CD4-positive, CD25-positive, alpha-beta regulatory T cell (primary cell): Measurements from ENCODE around the gene GIMAP8. TPM values are rescaled to one million over a fixed set of nuclear protein-coding genes. Genes with fewer than 3 reads are reported as not detected.
"Not testable (repeated sequence)": the region's sequence is repeated elsewhere in the genome, so short reads cannot be mapped to it uniquely, and the experiment has no call there.

ENCODE experiments used
- ATAC-seq, 2 donors: fragments of 150-1000 bp; cut with Tn5 transposase; one replicate each; pipeline ENCODE4 v1.10.0; 2021; ENCODE audit warnings: low read depth in 2 of 2, moderate number of reproducible peaks in 2 of 2, moderate library complexity in 1 of 2
- DNase-seq, 3 donors: peaks; one replicate each; pipeline versions ENCODE4 v3.0.0 to v3.0.0-alpha.2; 2012 to 2022; ENCODE audit warnings: mixed read lengths in 1 of 3
- H3K27ac ChIP-seq: one replicate; pipeline ENCODE4 v1.7.0; 2013; ENCODE audit warnings: mild to moderate bottlenecking, low read length; ENCODE audit not compliant: insufficient read depth, poor library complexity, severe bottlenecking
- H3K27me3 ChIP-seq: one replicate; pipeline ENCODE4 v1.7.0; 2013; ENCODE audit warnings: low read length; ENCODE audit not compliant: control insufficient read depth, insufficient read depth
- H3K36me3 ChIP-seq: one replicate; pipeline ENCODE4 v1.7.0; 2013; ENCODE audit warnings: mild to moderate bottlenecking, low read length, moderate library complexity; ENCODE audit not compliant: control insufficient read depth, insufficient read depth
- H3K4me1 ChIP-seq: 2 replicates; pipeline ENCODE4 v1.7.0; 2013; ENCODE audit warnings: mild to moderate bottlenecking, low read length; ENCODE audit not compliant: insufficient read depth, control insufficient read depth, poor library complexity, severe bottlenecking
- H3K4me3 ChIP-seq: one replicate; pipeline ENCODE4 v1.7.0; 2013; ENCODE audit warnings: low read depth, mild to moderate bottlenecking, low read length, moderate library complexity
- H3K9me3 ChIP-seq, 2 experiments: 1 replicate in 1 of 2; 2 replicates in 1 of 2; pipeline ENCODE4 v1.7.0; 2013; ENCODE audit warnings: low read length in 2 of 2, mild to moderate bottlenecking in 1 of 2, moderate library complexity in 1 of 2; ENCODE audit not compliant: control insufficient read depth in 2 of 2
- H3K27ac Mint-ChIP-seq, 3 donors: one replicate each; pipeline ENCODE4 v1.8.0; 2020 to 2022; ENCODE audit warnings: mild to moderate bottlenecking in 3 of 3, mixed read lengths in 3 of 3, moderate library complexity in 2 of 3
- H3K27me3 Mint-ChIP-seq: one replicate; pipeline ENCODE4 v1.8.0; 2022; ENCODE audit warnings: mild to moderate bottlenecking, mixed read lengths
- H3K36me3 Mint-ChIP-seq: one replicate; pipeline ENCODE4 v1.8.0; 2020; ENCODE audit warnings: mixed read lengths
- H3K4me1 Mint-ChIP-seq, 4 donors: one replicate each; pipeline ENCODE4 v1.8.0; 2020 to 2022; ENCODE audit warnings: mixed read lengths in 4 of 4, mild to moderate bottlenecking in 1 of 4
- H3K4me3 Mint-ChIP-seq, 4 donors: one replicate each; pipeline ENCODE4 v1.8.0; 2020 to 2022; ENCODE audit warnings: mild to moderate bottlenecking in 4 of 4, mixed read lengths in 4 of 4, moderate library complexity in 3 of 4
- H3K9me3 Mint-ChIP-seq, 7 donors: one replicate each; pipeline ENCODE4 v1.8.0; 2020 to 2022; ENCODE audit warnings: mixed read lengths in 7 of 7, mild to moderate bottlenecking in 3 of 7, moderate library complexity in 2 of 7
- polyA plus RNA-seq, 4 donors: library from polyadenylated mRNA; unstranded; fragments of 300-500 nt; fragmentation: Illumina TruSeq; gene quantifications; one replicate each; pipeline ENCODE4 v1.2.3, GENCODE V29; 2021
- total RNA-seq: library from RNA; stranded (reverse); gene quantifications from one replicate; pipeline ENCODE4 v1.2.3, GENCODE V29; 2022

GIMAP8 gene
- total and polyA plus RNA-seq, 5 donors from 2014 or later: 8.0 to 30.8 (median 15.1) TPM

DNA sequence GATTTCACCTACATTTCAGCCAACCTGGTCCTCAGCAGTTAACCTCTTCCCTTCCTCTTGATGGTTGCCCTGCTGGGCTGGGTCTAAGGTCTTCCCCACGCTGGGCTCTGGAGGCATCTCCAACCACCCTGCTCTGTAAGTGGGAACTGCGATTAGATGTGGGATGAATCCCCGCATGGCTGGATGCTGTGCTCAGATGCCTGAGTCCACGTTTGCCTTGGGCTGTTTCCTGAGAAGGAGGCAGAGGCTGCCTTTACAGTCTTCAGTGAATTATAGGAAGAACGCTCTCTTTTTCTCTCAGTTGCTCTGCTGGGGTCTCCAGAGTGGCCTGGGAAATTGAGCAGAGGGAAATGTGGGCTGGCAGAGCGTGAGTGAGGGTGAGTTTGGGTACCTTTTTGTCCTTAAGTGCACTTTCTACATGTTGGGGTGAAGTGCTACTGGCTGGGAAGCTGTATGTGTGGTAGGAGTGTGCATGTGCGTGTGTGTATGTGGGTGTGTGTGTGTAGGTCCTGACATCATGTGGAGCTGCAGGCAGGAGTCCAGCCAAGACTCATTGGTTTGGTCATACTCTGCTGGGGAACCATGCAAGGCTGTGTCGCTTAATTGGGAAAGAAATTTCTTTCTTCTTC is 1.5 kb downstream of the GIMAP8 start:
- H3K4me3 ChIP-seq: peak overlapping the region; percentile 99
- H3K27me3 ChIP-seq: no peaks in the 10 kb centered on the region
- peak overlapping the region; percentile 78 for H3K27ac ChIP-seq
- peak overlapping the region; percentile 96 to 99 (median 97) for H3K4me3 Mint-ChIP-seq
- peaks cover 58% of the 10 kb centered on the region for H3K4me1 ChIP-seq
- peak overlapping the region; percentile 86 to 99 (median 95) for H3K27ac Mint-ChIP-seq
- peaks cover 0 to 10% of the 10 kb centered on the region in 2 experiments for H3K9me3 ChIP-seq
- no peaks in the 10 kb centered on the region for H3K27me3 Mint-ChIP-seq
- peaks cover 5 to 72% (median 52%) of the 10 kb centered on the region in 4 donors for H3K4me1 Mint-ChIP-seq
- peaks cover 29% of the 10 kb centered on the region for H3K36me3 Mint-ChIP-seq
- peaks cover 10% of the 10 kb centered on the region for H3K36me3 ChIP-seq
- DNase-seq (peak in 2 of 3 donors; percentile 17 to 59), ATAC-seq (no peak)
- H3K9me3 Mint-ChIP-seq: peaks cover 0 to 13% (median 4%) of the 10 kb centered on the region in 7 donors

DNA sequence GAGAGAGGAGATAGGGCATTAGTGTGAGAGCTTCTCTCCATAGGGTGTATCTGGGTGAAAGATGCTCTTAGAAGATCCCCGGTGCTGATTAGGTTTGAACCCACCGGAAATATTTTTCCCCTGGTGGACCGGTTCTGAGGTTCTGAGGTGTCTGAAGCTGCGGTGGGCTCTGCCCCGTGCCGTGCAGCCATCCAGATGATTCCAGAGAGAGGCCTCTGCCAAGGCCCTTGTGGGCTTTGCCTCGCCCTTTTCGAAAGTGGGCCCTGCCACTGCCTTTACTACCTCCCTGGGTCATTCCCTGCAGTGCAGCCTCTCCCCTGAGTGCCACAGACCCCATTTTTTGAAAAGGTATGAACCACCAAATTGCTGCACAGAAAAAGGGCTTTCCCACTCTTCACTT is 2.8 kb downstream of the GIMAP8 start:
- H3K9me3 Mint-ChIP-seq: peaks cover 3 to 16% (median 4%) of the 10 kb centered on the region in 7 donors
- no peaks in the 10 kb centered on the region for H3K27me3 Mint-ChIP-seq
- H3K4me1 ChIP-seq: peaks cover 55% of the 10 kb centered on the region
- H3K27ac Mint-ChIP-seq: peak overlapping the region; percentile 86 to 96 (median 88)
- peaks cover 41% of the 10 kb centered on the region for H3K36me3 Mint-ChIP-seq
- H3K4me3 ChIP-seq: peak overlapping the region; percentile 88
- peak overlapping the region; percentile 41 for H3K27ac ChIP-seq
- peak in 1 of 3 donors; percentile 4 for DNase-seq
- H3K9me3 ChIP-seq: peaks cover 0 to 10% of the 10 kb centered on the region in 2 experiments
- peaks cover 5 to 79% (median 57%) of the 10 kb centered on the region in 4 donors for H3K4me1 Mint-ChIP-seq
- peaks cover 14% of the 10 kb centered on the region for H3K36me3 ChIP-seq
- peak overlapping the region; percentile 90 to 96 (median 92) for H3K4me3 Mint-ChIP-seq
- H3K27me3 ChIP-seq: no peaks in the 10 kb centered on the region
- ATAC-seq: no peak

DNA sequence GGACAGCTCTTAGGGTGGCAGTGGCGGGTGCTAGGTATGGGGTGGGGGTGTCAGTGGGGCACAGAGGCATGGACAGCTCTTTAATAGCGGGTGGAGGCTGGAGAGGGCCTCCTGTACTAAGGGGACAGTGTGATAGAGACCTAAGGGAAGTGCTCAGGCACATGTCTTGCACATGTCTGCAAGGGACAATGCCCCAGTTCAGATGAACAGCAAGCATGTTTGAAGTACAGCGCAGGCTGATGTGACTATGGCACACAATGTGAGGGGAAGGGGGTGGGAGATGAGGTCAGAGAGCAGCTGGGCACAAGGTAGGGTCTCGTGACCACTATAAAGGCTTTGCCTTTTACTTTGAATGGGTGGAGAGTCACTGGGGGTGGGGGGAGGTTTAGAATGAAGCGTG is 3.5 kb downstream of the GIMAP8 start:
- Histone ChIP-seq H3K4me1 (peaks cover 48% of the 10 kb centered on the region), H3K27ac (peak overlapping the region; percentile 41), H3K36me3 (peaks cover 18% of the 10 kb centered on the region), H3K9me3 (peaks cover 0 to 10% of the 10 kb centered on the region in 2 experiments), H3K4me3 (peak overlapping the region; percentile 22), H3K27me3 (no peaks in the 10 kb centered on the region)
- ATAC-seq (no peak), DNase-seq (no peak)
- Mint-ChIP-seq H3K4me3 (peak overlapping the region; percentile 90 to 96 (median 92)), H3K36me3 (peaks cover 47% of the 10 kb centered on the region), H3K27me3 (no peaks in the 10 kb centered on the region), H3K4me1 (peaks cover 0 to 76% (median 53%) of the 10 kb centered on the region in 4 donors), H3K9me3 (peaks cover 3 to 16% (median 4%) of the 10 kb centered on the region in 7 donors), H3K27ac (peak overlapping the region; percentile 86 to 96 (median 88))

DNA sequence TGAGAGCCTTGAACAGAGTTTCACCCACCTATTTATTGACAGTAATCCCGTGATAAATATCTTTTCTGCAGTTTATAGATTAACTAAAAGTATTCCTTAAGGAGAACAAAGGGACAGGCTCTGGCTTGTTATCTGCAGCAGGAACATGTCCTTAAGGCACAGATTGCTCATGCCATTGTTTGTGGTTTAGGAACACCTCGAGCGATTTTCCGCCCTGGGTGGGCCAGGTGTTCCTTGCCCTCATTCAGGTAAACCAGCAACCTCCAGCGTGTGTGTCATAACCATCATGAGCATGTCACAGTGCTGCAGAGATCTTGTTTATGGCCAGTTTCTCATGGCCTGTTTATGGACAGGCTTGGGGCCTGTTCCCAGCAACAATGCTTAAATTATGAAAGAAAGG is 6.6 kb downstream of the GIMAP8 start:
- not testable (repeated sequence) for ATAC-seq, DNase-seq, H3K27ac ChIP-seq, H3K27me3 ChIP-seq, H3K4me3 Mint-ChIP-seq, H3K27me3 Mint-ChIP-seq, H3K4me3 ChIP-seq
- H3K9me3 ChIP-seq: peaks cover 13 to 35% of the 10 kb centered on the region in 2 experiments
- H3K36me3 ChIP-seq: peaks cover 46% of the 10 kb centered on the region
- peak overlapping the region in 1 of 3 donors; percentile 39 for H3K27ac Mint-ChIP-seq
- H3K4me1 Mint-ChIP-seq: peaks cover 0 to 72% (median 36%) of the 10 kb centered on the region in 4 donors
- H3K4me1 ChIP-seq: peaks cover 21% of the 10 kb centered on the region
- peaks cover 9 to 39% (median 11%) of the 10 kb centered on the region in 7 donors for H3K9me3 Mint-ChIP-seq
- peaks cover 75% of the 10 kb centered on the region for H3K36me3 Mint-ChIP-seq

DNA sequence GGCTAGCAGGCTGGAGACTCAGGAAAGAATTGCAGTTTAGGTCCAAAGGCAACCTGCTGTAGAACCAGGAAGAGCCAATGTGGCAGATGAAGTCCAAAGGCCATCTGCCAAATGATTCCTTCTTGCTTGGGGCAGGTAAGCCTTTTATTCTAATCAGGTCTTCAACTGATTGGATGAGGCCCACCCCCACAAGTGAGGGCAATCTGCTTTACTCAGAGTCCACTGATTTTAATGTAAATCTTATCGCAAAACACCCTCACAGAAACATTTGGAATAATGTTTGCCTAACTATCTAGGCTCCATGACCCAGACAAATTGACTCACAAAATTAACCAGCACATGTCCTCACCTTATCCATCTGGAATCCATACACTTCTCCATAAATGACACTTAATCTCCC is 7.8 kb downstream of the GIMAP8 start:
- Histone ChIP-seq H3K4me3 (no peak overlapping the region), H3K9me3 (peaks cover 25 to 44% of the 10 kb centered on the region in 2 experiments), H3K4me1 (peaks cover 14% of the 10 kb centered on the region), H3K27ac (no peak overlapping the region), H3K36me3 (peaks cover 47% of the 10 kb centered on the region), H3K27me3 (no peaks in the 10 kb centered on the region)
- H3K4me3 Mint-ChIP-seq: peak overlapping the region in 1 of 4 donors; percentile 34
- peak overlapping the region; percentile 39 to 58 (median 55) for H3K27ac Mint-ChIP-seq
- peaks cover 2 to 76% (median 35%) of the 10 kb centered on the region in 4 donors for H3K4me1 Mint-ChIP-seq
- no peak for DNase-seq
- no peak for ATAC-seq
- H3K9me3 Mint-ChIP-seq: peaks cover 9 to 50% (median 14%) of the 10 kb centered on the region in 7 donors
- H3K36me3 Mint-ChIP-seq: peaks cover 85% of the 10 kb centered on the region
- no peaks in the 10 kb centered on the region for H3K27me3 Mint-ChIP-seq

DNA sequence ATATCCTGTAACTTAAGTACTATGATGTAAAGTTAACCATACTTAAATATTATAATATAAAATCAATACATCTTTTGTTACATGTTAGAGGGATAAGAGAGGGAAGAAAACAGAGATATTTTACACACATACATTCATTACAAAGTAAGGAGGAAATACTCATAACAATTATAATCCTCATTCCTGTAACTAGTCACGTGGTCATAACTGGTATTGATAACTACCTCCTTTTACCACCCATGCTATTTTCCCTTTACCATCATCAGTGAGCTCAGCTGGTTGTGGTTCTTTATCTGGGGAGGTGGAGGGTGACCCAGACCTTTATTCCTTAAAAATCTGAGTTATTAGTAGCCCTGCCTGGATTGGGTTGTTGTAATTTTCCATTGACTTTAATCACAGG is 8.3 kb downstream of the GIMAP8 start:
- Mint-ChIP-seq H3K9me3 (peaks cover 9 to 54% (median 14%) of the 10 kb centered on the region in 7 donors), H3K36me3 (peaks cover 85% of the 10 kb centered on the region), H3K27me3 (no peaks in the 10 kb centered on the region), H3K4me1 (peaks cover 7 to 76% (median 35%) of the 10 kb centered on the region in 4 donors), H3K4me3 (no peak overlapping the region), H3K27ac (no peak overlapping the region)
- H3K36me3 ChIP-seq: peaks cover 48% of the 10 kb centered on the region
- peaks cover 9% of the 10 kb centered on the region for H3K4me1 ChIP-seq
- H3K27ac ChIP-seq: no peak overlapping the region
- ATAC-seq (no peak), DNase-seq (no peak)
- no peaks in the 10 kb centered on the region for H3K27me3 ChIP-seq
- peaks cover 26 to 44% of the 10 kb centered on the region in 2 experiments for H3K9me3 ChIP-seq
- H3K4me3 ChIP-seq: no peak overlapping the region

DNA sequence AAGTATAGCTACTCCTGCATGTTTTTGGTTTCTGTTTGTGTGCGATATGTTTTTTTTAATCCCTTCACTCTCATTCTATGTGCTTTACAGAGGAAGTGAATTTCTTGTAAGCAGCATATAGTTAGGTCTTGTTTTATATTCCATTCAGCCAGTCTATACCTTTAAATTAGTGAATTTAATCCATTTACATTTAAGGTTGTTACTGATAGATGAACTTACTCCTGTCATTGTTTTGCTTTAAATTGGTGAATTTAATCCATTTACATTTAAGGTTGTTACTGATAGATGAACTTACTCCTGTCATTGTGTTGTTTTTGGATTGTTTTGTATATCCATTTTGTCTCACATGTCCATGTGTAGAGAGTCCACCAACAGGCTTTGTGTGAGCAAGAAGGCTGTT is 11.1 kb downstream of the GIMAP8 start:
- H3K4me3 ChIP-seq: no peak overlapping the region
- Mint-ChIP-seq H3K36me3 (peaks cover 81% of the 10 kb centered on the region), H3K4me3 (peak overlapping the region in 2 of 4 donors; percentile 7 to 50), H3K4me1 (peaks cover 22 to 75% (median 33%) of the 10 kb centered on the region in 4 donors), H3K9me3 (peaks cover 5 to 42% (median 11%) of the 10 kb centered on the region in 7 donors), H3K27me3 (no peaks in the 10 kb centered on the region), H3K27ac (peak overlapping the region in 1 of 3 donors; percentile 28)
- peaks cover 7% of the 10 kb centered on the region for H3K4me1 ChIP-seq
- H3K36me3 ChIP-seq: peaks cover 48% of the 10 kb centered on the region
- H3K9me3 ChIP-seq: peaks cover 26 to 34% of the 10 kb centered on the region in 2 experiments
- ATAC-seq (no peak), DNase-seq (no peak)
- no peaks in the 10 kb centered on the region for H3K27me3 ChIP-seq
- H3K27ac ChIP-seq: no peak overlapping the region
